Measurements from ENCODE around the gene KIFC3.
A peak's percentile ranks its signal among the peaks of the same experiment; 100 is the strongest.

Gene KIFC3

GRCh38 chr16:57826706-57827625, 24.7 kb upstream of the KIFC3 start:
- Histone ChIP-seq H3K27me3 (0 out of 22 replicates have a peak, but pooled peaks cover 0 to 5% (median 0%) of the 10 kb centered on the region in 11 experiments), H3K4me1 (peaks cover 15 to 28% (median 20%) of the 10 kb centered on the region in 10 experiments)

GRCh38 chr16:57826052-57826451, 23.8 kb upstream of the KIFC3 start:
- Histone ChIP-seq H3K27ac (no peak overlapping the region), H3K27me3 (0 out of 22 replicates have a peak, but pooled peaks cover 0 to 5% (median 0%) of the 10 kb centered on the region in 11 experiments), H3K9me3 (replicated peaks in 1 of 11) (no peaks in the 10 kb centered on the region), H3K4me3 (no peak overlapping the region), H3K4me1 (peaks cover 17 to 28% (median 23%) of the 10 kb centered on the region in 10 experiments), H3K36me3 (no peaks in the 10 kb centered on the region), H3K4me2 (peak overlapping the region in 5 of 11 experiments; percentile 64 to 86 (median 71); a peak in 8 of 22 replicates), H3K9ac (no peak overlapping the region), H4K20me1 (no peaks in the 10 kb centered on the region)
- TF ChIP-seq Cebpa-rat (IDR thresholded peaks at IDR 0.05) = no peak

More at GRCh38 chr16:57826706-57827625, 24.7 kb upstream of the KIFC3 start:
- H3K9me3 ChIP-seq (replicated peaks in 1 of 11) = no peaks in the 10 kb centered on the region
- no peaks in the 10 kb centered on the region for H3K36me3 ChIP-seq
- H3K4me2 ChIP-seq = peak overlapping the region; percentile 51 to 86 (median 71)
- H3K4me3 ChIP-seq = no peak overlapping the region
- H3K9ac ChIP-seq = peak overlapping the region in 2 of 11 experiments; percentile 7 to 12; a peak in 3 of 22 replicates
- H3K27ac ChIP-seq = peak overlapping the region in 3 of 11 experiments; percentile 1 to 35 (median 13); a peak in 3 of 22 replicates
- TF ChIP-seq Cebpa-rat (IDR thresholded peaks at IDR 0.05) = no peak
- no peaks in the 10 kb centered on the region for H4K20me1 ChIP-seq

GRCh38 chr16:57825298-57826044, 23.2 kb upstream of the KIFC3 start:
- Histone ChIP-seq H3K4me1 (peaks cover 17 to 28% (median 24%) of the 10 kb centered on the region in 10 experiments), H3K4me2 (peak overlapping the region in 2 of 11 experiments; percentile 71 to 86; a peak in 2 of 22 replicates), H3K27ac (no peak overlapping the region)

GRCh38 chr16:57824888-57825287, 22.6 kb upstream of the KIFC3 start:
- no peaks in the 10 kb centered on the region for H3K36me3 ChIP-seq
- peaks cover 17 to 28% (median 24%) of the 10 kb centered on the region in 10 experiments for H3K4me1 ChIP-seq
- 0 out of 22 replicates have a peak, but pooled peaks cover 0 to 5% (median 0%) of the 10 kb centered on the region in 11 experiments for H3K27me3 ChIP-seq
- TF ChIP-seq Cebpa-rat (IDR thresholded peaks at IDR 0.05) = no peak
- no peak overlapping the region for H3K9ac ChIP-seq
- no peaks in the 10 kb centered on the region for H4K20me1 ChIP-seq
- H3K4me2 ChIP-seq = no peak overlapping the region
- no peak overlapping the region for H3K27ac ChIP-seq
- H3K9me3 ChIP-seq (replicated peaks in 1 of 11) = no peaks in the 10 kb centered on the region
- no peak overlapping the region for H3K4me3 ChIP-seq

More at GRCh38 chr16:57825298-57826044, 23.2 kb upstream of the KIFC3 start:
- TF ChIP-seq Cebpa-rat (IDR thresholded peaks at IDR 0.05) = no peak
- Histone ChIP-seq H3K9me3 (replicated peaks in 1 of 11) (no peaks in the 10 kb centered on the region), H3K4me3 (no peak overlapping the region), H3K36me3 (no peaks in the 10 kb centered on the region), H4K20me1 (no peaks in the 10 kb centered on the region), H3K9ac (no peak overlapping the region), H3K27me3 (0 out of 22 replicates have a peak, but pooled peaks cover 0 to 5% (median 0%) of the 10 kb centered on the region in 11 experiments)

- Histone ChIP-seq H3K4me1 (peaks cover 17 to 28% (median 24%) of the 10 kb centered on the region in 10 experiments), H3K36me3 (no peaks in the 10 kb centered on the region), H4K20me1 (no peaks in the 10 kb centered on the region), H3K9ac (no peak overlapping the region), H3K27ac (no peak overlapping the region), H3K4me3 (no peak overlapping the region), H3K9me3 (replicated peaks in 1 of 11) (no peaks in the 10 kb centered on the region), H3K4me2 (no peak overlapping the region), H3K27me3 (0 out of 22 replicates have a peak, but pooled peaks cover 0 to 5% (median 0%) of the 10 kb centered on the region in 11 experiments)
- TF ChIP-seq Cebpa-rat (IDR thresholded peaks at IDR 0.05) = no peak
These were observed 21.5 kb upstream of the KIFC3 start for GRCh38 chr16:57823836-57824235.

- no peaks in the 10 kb centered on the region for H3K9me3 ChIP-seq (replicated peaks in 1 of 11)
- H3K4me1 ChIP-seq = peaks cover 16 to 25% (median 22%) of the 10 kb centered on the region in 10 experiments
- H3K4me2 ChIP-seq = no peak overlapping the region
- H3K36me3 ChIP-seq = no peaks in the 10 kb centered on the region
- TF ChIP-seq Cebpa-rat (IDR thresholded peaks at IDR 0.05) = no peak
- no peak overlapping the region for H3K4me3 ChIP-seq
- H3K27me3 ChIP-seq = 0 out of 22 replicates have a peak, but pooled peaks cover 0 to 5% (median 0%) of the 10 kb centered on the region in 11 experiments
- H3K27ac ChIP-seq = no peak overlapping the region
- H3K9ac ChIP-seq = no peak overlapping the region
- no peaks in the 10 kb centered on the region for H4K20me1 ChIP-seq
These were observed 20.6 kb upstream of the KIFC3 start for GRCh38 chr16:57822856-57823255.

GRCh38 chr16:57822018-57822553, 19.8 kb upstream of the KIFC3 start:
- Histone ChIP-seq H3K27me3 (no peaks in the 10 kb centered on the region), H3K4me3 (no peak overlapping the region), H3K27ac (no peak overlapping the region), H3K36me3 (no peaks in the 10 kb centered on the region), H3K9me3 (replicated peaks in 1 of 11) (no peaks in the 10 kb centered on the region), H4K20me1 (no peaks in the 10 kb centered on the region), H3K9ac (no peak overlapping the region), H3K4me1 (peaks cover 9 to 21% (median 15%) of the 10 kb centered on the region in 10 experiments), H3K4me2 (no peak overlapping the region)
- no peak for TF ChIP-seq Cebpa-rat (IDR thresholded peaks at IDR 0.05)

- no peak for TF ChIP-seq Cebpa-rat (IDR thresholded peaks at IDR 0.05)
- Histone ChIP-seq H3K9ac (no peak overlapping the region), H3K4me2 (peak overlapping the region in 2 of 11 experiments; percentile 25 to 41; a peak in 3 of 22 replicates), H3K27me3 (no peaks in the 10 kb centered on the region), H3K36me3 (no peaks in the 10 kb centered on the region), H3K4me1 (peaks cover 9 to 22% (median 15%) of the 10 kb centered on the region in 10 experiments), H3K9me3 (replicated peaks in 1 of 11) (no peaks in the 10 kb centered on the region), H3K27ac (no peak overlapping the region), H3K4me3 (no peak overlapping the region), H4K20me1 (no peaks in the 10 kb centered on the region)
These were observed 19.1 kb upstream of the KIFC3 start for GRCh38 chr16:57821149-57821971.
